HUES64 (cell line): ENCODE results near the gene SMYD3.
"Not testable (repeated sequence)": the region's sequence is repeated elsewhere in the genome, so short reads cannot be mapped to it uniquely, and the experiment has no call there.

Experiments used
- H3K27ac ChIP-seq: 2 replicates; pipeline ENCODE4 v1.7.0; 2013; ENCODE audit warnings: low read depth, low read length, inconsistent platforms
- H3K27me3 ChIP-seq: 2 replicates; pipeline ENCODE4 v1.6.1; 2013; ENCODE audit warnings: mild to moderate bottlenecking, low read length; ENCODE audit not compliant: insufficient read depth
- H3K36me3 ChIP-seq: 2 replicates; pipeline ENCODE4 v1.6.1; 2013; ENCODE audit warnings: mild to moderate bottlenecking, low read length; ENCODE audit not compliant: insufficient read depth
- H3K4me1 ChIP-seq: 2 replicates; pipeline ENCODE4 v1.6.1; 2013; ENCODE audit warnings: mild to moderate bottlenecking, low read length, moderate library complexity; ENCODE audit not compliant: insufficient read depth
- H3K4me3 ChIP-seq: 2 replicates; pipeline ENCODE4 v1.5.1; 2013; ENCODE audit warnings: mild to moderate bottlenecking, low read length, moderate library complexity
- H3K9ac ChIP-seq: 2 replicates; pipeline ENCODE4 v1.6.1; 2013; ENCODE audit warnings: mild to moderate bottlenecking, low read depth, low read length
- H3K9me3 ChIP-seq: 2 replicates; pipeline ENCODE4 v1.6.1; 2013; ENCODE audit warnings: low read depth, low read length; ENCODE audit not compliant: insufficient read depth
- WGBS: fragments of 150-250, 120-280 bp; methylation state at CpG from one replicate; pipeline ENCODE4 v1.1.7; 2013; ENCODE audit warnings: missing lambda C conversion rate; 5-methylcytosine and 5-hydroxymethylcytosine counted together

SMYD3 gene

GRCh38 chr1:246350745-246351144 lies 156.3 kb downstream of the SMYD3 start:
- Histone ChIP-seq H3K9me3 (no peaks in the 10 kb centered on the region), H3K36me3 (no peaks in the 10 kb centered on the region), H3K4me1 (peaks cover 9% of the 10 kb centered on the region), H3K4me3 (no peak overlapping the region), H3K9ac (no peak overlapping the region), H3K27ac (no peak overlapping the region), H3K27me3 (no peaks in the 10 kb centered on the region)
- 88% methylated on average over 5 of the region's 6 CpGs for WGBS

- Histone ChIP-seq H3K4me1 (no peaks in the 10 kb centered on the region), H3K9ac (no peak overlapping the region), H3K9me3 (0 out of 2 replicates have a peak, but pooled peaks cover 6% of the 10 kb centered on the region), H3K27me3 (no peaks in the 10 kb centered on the region), H3K27ac (no peak overlapping the region), H3K4me3 (no peak overlapping the region), H3K36me3 (no peaks in the 10 kb centered on the region)
- WGBS = 88% methylated on average over 1 of the region's 2 CpGs
Measured at GRCh38 chr1:246343937-246344336, 163.1 kb downstream of the SMYD3 start.

GRCh38 chr1:246343251-246343650 lies 163.8 kb downstream of the SMYD3 start:
- H3K9me3 ChIP-seq = 0 out of 2 replicates have a peak, but pooled peaks cover 6% of the 10 kb centered on the region
- no peak overlapping the region for H3K4me3 ChIP-seq
- no peak overlapping the region for H3K27ac ChIP-seq
- no peaks in the 10 kb centered on the region for H3K36me3 ChIP-seq
- no peaks in the 10 kb centered on the region for H3K4me1 ChIP-seq
- no peaks in the 10 kb centered on the region for H3K27me3 ChIP-seq
- no peak overlapping the region for H3K9ac ChIP-seq
- 100% methylated on average over 1 of the region's 1 CpG for WGBS

DNA sequence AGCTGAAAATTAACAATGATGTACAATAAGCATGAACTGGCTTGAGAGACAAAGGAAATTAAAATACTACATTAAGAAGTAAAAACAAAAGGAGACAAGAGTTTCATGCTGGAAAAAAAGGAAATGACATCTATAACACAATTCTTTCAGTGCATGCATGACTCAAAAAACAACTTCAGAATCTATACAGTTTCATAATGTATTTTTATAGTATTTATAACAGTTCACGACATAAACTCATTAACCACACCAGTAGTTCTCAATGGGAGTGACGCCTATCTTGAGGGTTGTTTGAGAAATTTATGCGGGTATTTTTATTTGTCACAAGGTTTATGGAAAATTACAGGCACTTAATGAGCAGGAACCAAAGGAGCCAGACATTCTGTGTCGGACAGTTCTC lies 168.5 kb downstream of the SMYD3 start:
- H3K4me3 ChIP-seq = no peak overlapping the region
- no peaks in the 10 kb centered on the region for H3K36me3 ChIP-seq
- H3K27ac ChIP-seq = no peak overlapping the region
- no peaks in the 10 kb centered on the region for H3K27me3 ChIP-seq
- H3K9ac ChIP-seq = no peak overlapping the region
- WGBS = 95% methylated on average over 3 of the region's 4 CpGs
- H3K4me1 ChIP-seq = no peaks in the 10 kb centered on the region
- no peaks in the 10 kb centered on the region for H3K9me3 ChIP-seq

- H3K4me3 ChIP-seq = no peak overlapping the region
- H3K9me3 ChIP-seq = no peaks in the 10 kb centered on the region
- H3K4me1 ChIP-seq = no peaks in the 10 kb centered on the region
- no peak overlapping the region for H3K27ac ChIP-seq
- WGBS = 91% methylated on average over 4 of the region's 4 CpGs
- no peak overlapping the region for H3K9ac ChIP-seq
- no peaks in the 10 kb centered on the region for H3K36me3 ChIP-seq
- H3K27me3 ChIP-seq = no peaks in the 10 kb centered on the region
Measured at GRCh38 chr1:246338098-246338497, 169.0 kb downstream of the SMYD3 start.

- no peak overlapping the region for H3K4me3 ChIP-seq
- no peaks in the 10 kb centered on the region for H3K27me3 ChIP-seq
- no peak overlapping the region for H3K9ac ChIP-seq
- no peaks in the 10 kb centered on the region for H3K36me3 ChIP-seq
- no peaks in the 10 kb centered on the region for H3K9me3 ChIP-seq
- 96% methylated on average over 4 of the region's 5 CpGs for whole genome bisulfite sequencing
- no peak overlapping the region for H3K27ac ChIP-seq
- H3K4me1 ChIP-seq = no peaks in the 10 kb centered on the region
Measured at GRCh38 chr1:246335151-246335550, 171.9 kb downstream of the SMYD3 start.

- no peaks in the 10 kb centered on the region for H3K27me3 ChIP-seq
- WGBS = 100% methylated on average over 1 of the region's 1 CpG
Measured at GRCh38 chr1:246333855-246334254, 173.2 kb downstream of the SMYD3 start.

DNA sequence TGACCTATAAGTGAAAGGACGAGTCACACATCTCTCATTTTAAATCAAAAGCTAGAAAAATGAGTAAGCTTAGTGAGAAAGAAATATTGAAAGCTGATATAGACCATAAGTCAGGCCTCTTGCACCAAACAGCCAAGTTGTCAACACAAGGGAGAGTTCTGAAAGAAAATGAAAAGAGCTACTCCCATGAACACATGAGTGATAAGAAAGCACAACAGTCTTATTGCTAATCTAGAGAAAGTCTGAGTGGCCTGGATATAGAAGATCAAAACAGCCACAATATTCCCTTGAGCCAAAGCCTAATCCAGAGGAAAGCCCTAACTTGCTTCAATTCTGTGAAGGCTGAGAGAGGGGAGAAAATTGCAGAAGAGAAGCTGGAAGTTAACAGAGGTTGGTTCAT lies 175.0 kb downstream of the SMYD3 start:
- Histone ChIP-seq H3K9ac (no peak overlapping the region), H3K27me3 (no peaks in the 10 kb centered on the region), H3K36me3 (no peaks in the 10 kb centered on the region), H3K4me1 (no peaks in the 10 kb centered on the region), H3K9me3 (no peaks in the 10 kb centered on the region), H3K27ac (no peak overlapping the region), H3K4me3 (no peak overlapping the region)
- no CpG with 5 or more reads among the region's 1 CpG for WGBS

More at GRCh38 chr1:246333855-246334254, 173.2 kb downstream of the SMYD3 start:
- Histone ChIP-seq H3K9me3 (no peaks in the 10 kb centered on the region), H3K9ac (no peak overlapping the region), H3K27ac (no peak overlapping the region), H3K36me3 (no peaks in the 10 kb centered on the region), H3K4me3 (no peak overlapping the region), H3K4me1 (no peaks in the 10 kb centered on the region)

DNA sequence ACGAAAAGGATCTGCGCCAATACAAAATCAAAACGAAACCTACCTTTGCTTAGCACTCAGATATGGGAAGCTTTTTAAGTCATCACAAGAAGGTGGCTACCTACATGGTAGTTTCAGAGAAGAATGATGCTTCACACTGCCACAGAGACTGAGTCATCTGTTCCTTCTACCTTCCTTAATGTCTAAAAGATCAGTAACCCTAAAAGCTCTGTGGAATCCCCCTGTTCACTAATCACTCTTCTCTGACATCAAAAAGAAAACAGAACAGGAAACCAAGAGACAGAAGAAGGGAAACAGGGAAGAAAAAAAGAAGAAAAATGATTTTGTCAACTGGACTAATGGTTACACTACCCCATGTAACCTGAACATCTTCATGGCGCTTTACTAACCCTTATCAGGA lies 177.2 kb downstream of the SMYD3 start:
- Histone ChIP-seq H3K27me3 (no peaks in the 10 kb centered on the region), H3K9ac (no peak overlapping the region), H3K36me3 (no peaks in the 10 kb centered on the region), H3K9me3 (no peaks in the 10 kb centered on the region), H3K4me1 (no peaks in the 10 kb centered on the region), H3K27ac (no peak overlapping the region), H3K4me3 (no peak overlapping the region)
- WGBS = 98% methylated on average over 3 of the region's 4 CpGs

DNA sequence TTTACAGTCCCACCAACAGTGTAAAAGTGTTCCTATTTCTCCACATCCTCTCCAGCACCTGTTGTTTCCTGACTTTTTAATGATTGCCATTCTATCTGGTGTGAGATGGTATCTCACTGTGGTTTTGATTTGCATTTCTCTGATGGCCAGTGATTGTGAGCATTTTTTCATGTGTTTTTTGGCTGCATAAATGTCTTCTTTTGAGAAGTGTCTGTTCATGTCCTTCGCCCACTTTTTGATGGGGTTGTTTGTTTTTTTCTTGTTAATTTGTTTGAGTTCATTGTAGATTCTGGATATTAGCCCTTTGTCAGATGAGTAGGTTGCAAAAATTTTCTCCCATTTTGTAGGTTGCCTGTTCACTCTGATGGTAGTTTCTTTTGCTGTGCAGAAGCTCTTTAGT lies 177.8 kb downstream of the SMYD3 start:
- no CpG with 5 or more reads among the region's 1 CpG for WGBS
- not testable (repeated sequence) for H3K4me1 ChIP-seq, H3K27me3 ChIP-seq, H3K9ac ChIP-seq, H3K9me3 ChIP-seq, H3K36me3 ChIP-seq, H3K4me3 ChIP-seq, H3K27ac ChIP-seq

GRCh38 chr1:246324711-246325110 lies 182.4 kb downstream of the SMYD3 start:
- Histone ChIP-seq H3K27ac (no peak overlapping the region; the same call in 1 of the 2 replicates), H3K4me1 (peaks cover 4% of the 10 kb centered on the region; the same call in 1 of the 2 replicates), H3K9ac (no peak overlapping the region), H3K36me3 (no peaks in the 10 kb centered on the region), H3K27me3 (no peaks in the 10 kb centered on the region), H3K4me3 (peak overlapping the region; percentile 29; the same call in 1 of the 2 replicates), H3K9me3 (no peaks in the 10 kb centered on the region)
- WGBS = 48% methylated on average over 6 of the region's 12 CpGs

- not testable (repeated sequence) for H3K27me3 ChIP-seq, H3K36me3 ChIP-seq, H3K4me1 ChIP-seq, H3K9ac ChIP-seq, H3K27ac ChIP-seq, H3K4me3 ChIP-seq, H3K9me3 ChIP-seq
- 91% methylated on average over 15 of the region's 17 CpGs for WGBS
Measured at GRCh38 chr1:246324033-246324432, 183.0 kb downstream of the SMYD3 start.
